Measurements from ENCODE around the gene TBX20. TPM values are rescaled to one million over a fixed set of nuclear protein-coding genes. Genes with fewer than 3 reads are reported as not detected.
A peak's percentile ranks its signal among the peaks of the same experiment; 100 is the strongest.
"Not testable (repeated sequence)": the region's sequence is repeated elsewhere in the genome, so short reads cannot be mapped to it uniquely, and the experiment has no call there.

Gene TBX20
- total RNA-seq, 4 donors from 2014 or later, result 0.83 TPM; not detected in 3

- H3K9me3 ChIP-seq; intact Hi-C loops (cut with DNase I); H3K4me3 ChIP-seq; H3K4me1 ChIP-seq; H3K27ac ChIP-seq (replicated peaks in 1 of 4); H3K27me3 ChIP-seq; DNase-seq (ENCODE audit: extremely low spot score): not testable (repeated sequence)
- peaks cover 0 to 14% (median 0%) of the 10 kb centered on the region in 4 donors for H3K36me3 ChIP-seq
- 98% methylated on average over 4 of the region's 6 CpGs for WGBS
Measured at GRCh38 chr7:35202353-35202752, 51.5 kb downstream of the TBX20 start.

- H3K27ac ChIP-seq (replicated peaks in 1 of 4); intact Hi-C loops (cut with DNase I); H3K27me3 ChIP-seq; H3K9me3 ChIP-seq; H3K4me1 ChIP-seq; DNase-seq (ENCODE audit: extremely low spot score); H3K4me3 ChIP-seq: not testable (repeated sequence)
- WGBS, result 86% methylated on average over 2 of the region's 2 CpGs
- peaks cover 0 to 14% (median 0%) of the 10 kb centered on the region in 4 donors for H3K36me3 ChIP-seq
Measured at GRCh38 chr7:35200170-35200569, 53.7 kb downstream of the TBX20 start.

- H3K9me3 ChIP-seq; H3K4me3 ChIP-seq; H3K36me3 ChIP-seq; intact Hi-C loops (cut with DNase I); DNase-seq (ENCODE audit: extremely low spot score); H3K27ac ChIP-seq (replicated peaks in 1 of 4); H3K4me1 ChIP-seq; H3K27me3 ChIP-seq: not testable (repeated sequence)
- 83% methylated on average over 2 of the region's 2 CpGs for WGBS
Measured at GRCh38 chr7:35198370-35199140, 55.3 kb downstream of the TBX20 start.

GRCh38 chr7:35191571-35191970 lies 62.3 kb downstream of the TBX20 start:
- not testable (repeated sequence) for H3K4me1 ChIP-seq; H3K27me3 ChIP-seq; H3K36me3 ChIP-seq; DNase-seq (ENCODE audit: extremely low spot score); H3K9me3 ChIP-seq; H3K27ac ChIP-seq (replicated peaks in 1 of 4); H3K4me3 ChIP-seq
- intact Hi-C loops (cut with DNase I), result loop anchor here (5.0 kb wide), 1 partner anchor 346 kb away; no protein-coding TSS in a partner anchor
- 91% methylated on average over 4 of the region's 4 CpGs for WGBS

- 50% methylated on average over 4 of the region's 4 CpGs for WGBS
- H3K27ac ChIP-seq (replicated peaks in 1 of 4); H3K4me3 ChIP-seq; H3K9me3 ChIP-seq; H3K36me3 ChIP-seq; DNase-seq (ENCODE audit: extremely low spot score): not testable (repeated sequence)
- peak in 1 of 3 experiments; percentile 12 for TF ChIP-seq CTCF (IDR thresholded peaks at IDR 0.05)
- intact Hi-C loops (cut with DNase I), result loop anchor here (5.0 kb wide), 1 partner anchor 347 kb away; no protein-coding TSS in a partner anchor
- H3K4me1 ChIP-seq, result peaks cover 0 to 17% (median 16%) of the 10 kb centered on the region in 4 donors
- H3K27me3 ChIP-seq, result peaks cover 0 to 22% (median 6%) of the 10 kb centered on the region in 4 donors
Measured at GRCh38 chr7:35190146-35190773, 63.6 kb downstream of the TBX20 start.

GRCh38 chr7:35186751-35187150 lies 67.1 kb downstream of the TBX20 start:
- H3K9me3 ChIP-seq; H3K36me3 ChIP-seq; DNase-seq (ENCODE audit: extremely low spot score); intact Hi-C loops (cut with DNase I); H3K27ac ChIP-seq (replicated peaks in 1 of 4): not testable (repeated sequence)
- WGBS, result 2% methylated on average over 18 of the region's 27 CpGs
- Histone ChIP-seq H3K27me3 (peaks cover 0 to 27% (median 6%) of the 10 kb centered on the region in 4 donors), H3K4me1 (peaks cover 0 to 17% (median 16%) of the 10 kb centered on the region in 4 donors), H3K4me3 (peak overlapping the region; percentile 39 to 50 (median 44))

- H3K27ac ChIP-seq (replicated peaks in 1 of 4), result no peak overlapping the region
- intact Hi-C loops (cut with DNase I), result no loop called here
Measured at GRCh38 chr7:35185908-35186731, 67.8 kb downstream of the TBX20 start.

GRCh38 chr7:35185578-35185907 lies 68.4 kb downstream of the TBX20 start:
- H3K36me3 ChIP-seq; H3K9me3 ChIP-seq; DNase-seq (ENCODE audit: extremely low spot score); intact Hi-C loops (cut with DNase I); H3K27ac ChIP-seq (replicated peaks in 1 of 4): not testable (repeated sequence)
- H3K4me3 ChIP-seq, result peak overlapping the region; percentile 39 to 50 (median 44)
- H3K27me3 ChIP-seq, result peaks cover 0 to 27% (median 6%) of the 10 kb centered on the region in 4 donors
- H3K4me1 ChIP-seq, result peaks cover 0 to 17% (median 16%) of the 10 kb centered on the region in 4 donors
- WGBS, result 0% methylated on average over 3 of the region's 14 CpGs

More at GRCh38 chr7:35185908-35186731, 67.8 kb downstream of the TBX20 start:
- Histone ChIP-seq H3K36me3 (no peaks in the 10 kb centered on the region), H3K4me1 (peaks cover 0 to 17% (median 16%) of the 10 kb centered on the region in 4 donors), H3K27me3 (peaks cover 0 to 27% (median 6%) of the 10 kb centered on the region in 4 donors), H3K4me3 (peak overlapping the region; percentile 39 to 50 (median 44)), H3K9me3 (no peaks in the 10 kb centered on the region)
- TF ChIP-seq CTCF (IDR thresholded peaks at IDR 0.05) (no peak), EP300 (IDR thresholded peaks at IDR 0.05) (no peak), POLR2AphosphoS5 (IDR thresholded peaks at IDR 0.05) (no peak), POLR2A (IDR thresholded peaks at IDR 0.05; ENCODE audit: low read depth) (no peak)
- under 1% methylated on average over 38 of the region's 67 CpGs for WGBS
- DNase-seq (ENCODE audit: extremely low spot score), result no peak

GRCh38 chr7:35184961-35185360 lies 68.9 kb downstream of the TBX20 start:
- DNase-seq (ENCODE audit: extremely low spot score); H3K36me3 ChIP-seq; H3K9me3 ChIP-seq; H3K27ac ChIP-seq (replicated peaks in 1 of 4); H3K4me3 ChIP-seq; intact Hi-C loops (cut with DNase I): not testable (repeated sequence)
- H3K4me1 ChIP-seq, result peaks cover 0 to 17% (median 16%) of the 10 kb centered on the region in 4 donors
- 65% methylated on average over 5 of the region's 5 CpGs for WGBS
- H3K27me3 ChIP-seq, result peaks cover 0 to 27% (median 6%) of the 10 kb centered on the region in 4 donors
